ENCODE results near the gene PCED1B.
"Not testable (repeated sequence)": the region's sequence is repeated elsewhere in the genome, so short reads cannot be mapped to it uniquely, and the experiment has no call there.

The PCED1B gene

DNA sequence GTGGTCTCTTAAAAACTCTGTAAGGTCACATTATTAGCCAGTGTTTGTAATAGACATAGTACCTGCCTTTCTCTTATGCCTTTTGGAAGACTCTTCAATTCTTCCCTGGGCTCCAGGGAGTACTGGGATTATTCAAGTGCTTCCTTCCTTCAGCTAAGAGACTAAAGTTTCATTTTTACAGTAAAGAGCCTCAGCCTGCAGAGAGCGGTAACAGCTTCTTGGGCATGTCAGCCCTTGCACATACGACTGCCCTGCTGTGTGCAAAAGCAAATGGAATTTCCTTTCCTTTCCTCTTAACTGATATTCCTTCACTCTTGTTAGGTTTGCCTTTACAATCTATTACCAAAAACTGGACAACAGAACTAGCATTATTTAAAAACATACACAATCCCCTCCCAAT is 33.3 kb downstream of the PCED1B start:
- DNase-seq (ENCODE audit: low read depth, low spot score), result no peak
- TF ChIP-seq, protein P1, sequence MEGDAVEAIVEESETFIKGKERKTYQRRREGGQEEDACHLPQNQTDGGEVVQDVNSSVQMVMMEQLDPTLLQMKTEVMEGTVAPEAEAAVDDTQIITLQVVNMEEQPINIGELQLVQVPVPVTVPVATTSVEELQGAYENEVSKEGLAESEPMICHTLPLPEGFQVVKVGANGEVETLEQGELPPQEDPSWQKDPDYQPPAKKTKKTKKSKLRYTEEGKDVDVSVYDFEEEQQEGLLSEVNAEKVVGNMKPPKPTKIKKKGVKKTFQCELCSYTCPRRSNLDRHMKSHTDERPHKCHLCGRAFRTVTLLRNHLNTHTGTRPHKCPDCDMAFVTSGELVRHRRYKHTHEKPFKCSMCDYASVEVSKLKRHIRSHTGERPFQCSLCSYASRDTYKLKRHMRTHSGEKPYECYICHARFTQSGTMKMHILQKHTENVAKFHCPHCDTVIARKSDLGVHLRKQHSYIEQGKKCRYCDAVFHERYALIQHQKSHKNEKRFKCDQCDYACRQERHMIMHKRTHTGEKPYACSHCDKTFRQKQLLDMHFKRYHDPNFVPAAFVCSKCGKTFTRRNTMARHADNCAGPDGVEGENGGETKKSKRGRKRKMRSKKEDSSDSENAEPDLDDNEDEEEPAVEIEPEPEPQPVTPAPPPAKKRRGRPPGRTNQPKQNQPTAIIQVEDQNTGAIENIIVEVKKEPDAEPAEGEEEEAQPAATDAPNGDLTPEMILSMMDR (IDR thresholded peaks at IDR 0.05; ENCODE audit: low read depth, low read length), result no peak

DNA sequence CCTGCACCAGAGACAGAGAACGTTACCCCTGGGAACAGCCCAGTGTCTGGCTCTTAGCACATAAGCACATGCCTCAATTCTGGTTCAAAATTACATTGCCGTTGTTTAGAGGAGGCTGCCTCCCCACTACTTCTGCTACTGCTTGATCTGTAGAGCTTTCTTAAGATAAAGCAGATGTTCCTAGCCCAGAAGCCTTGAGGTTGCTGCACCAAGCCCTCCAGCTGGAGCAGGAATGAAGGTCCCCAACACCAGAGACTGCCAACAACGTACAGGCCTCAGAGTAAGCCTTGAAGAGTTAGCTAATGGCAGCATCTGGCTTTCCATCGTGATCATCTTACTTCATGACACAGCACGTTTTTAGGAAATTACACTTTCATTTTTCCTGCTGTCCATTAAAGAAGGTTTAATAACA is 35.1 kb downstream of the PCED1B start:
- in situ Hi-C loops (cut with HindIII; ENCODE audit: low sequenced_read_pairs), result no loop called here
- H3K4me3 ChIP-seq (ENCODE audit: low read depth, low read length), result no peak overlapping the region
- no peak for DNase-seq (ENCODE audit: low read depth, low spot score)
- TF ChIP-seq, protein P1 (IDR thresholded peaks at IDR 0.05; ENCODE audit: low read depth, low read length), result no peak

More for the DNA sequence above, 33.3 kb downstream of the PCED1B start:
- H3K4me3 ChIP-seq (ENCODE audit: low read depth, low read length), result no peak overlapping the region
- in situ Hi-C loops (cut with HindIII; ENCODE audit: low sequenced_read_pairs), result no loop called here

DNA sequence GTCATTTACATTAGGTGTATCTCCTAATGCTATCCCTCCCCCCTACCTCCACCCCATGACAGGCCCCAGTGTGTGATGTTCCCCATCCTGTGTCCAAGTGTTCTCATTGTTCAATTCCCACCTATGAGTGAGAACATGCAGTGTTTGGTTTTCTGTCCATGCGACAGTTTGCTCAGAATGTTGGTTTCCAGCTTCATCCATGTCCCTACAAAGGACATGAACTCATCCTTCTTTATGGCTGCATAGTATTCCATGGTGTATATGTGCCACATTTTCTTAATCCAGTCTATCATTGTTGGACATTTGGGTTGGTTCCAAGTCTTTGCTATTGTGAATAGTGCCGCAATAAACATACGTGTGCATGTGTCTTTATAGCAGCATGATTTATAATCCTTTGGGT is 37.9 kb downstream of the PCED1B start:
- H3K4me3 ChIP-seq (ENCODE audit: low read depth, low read length); DNase-seq (ENCODE audit: low read depth, low spot score); in situ Hi-C loops (cut with HindIII; ENCODE audit: low sequenced_read_pairs): not testable (repeated sequence)

DNA sequence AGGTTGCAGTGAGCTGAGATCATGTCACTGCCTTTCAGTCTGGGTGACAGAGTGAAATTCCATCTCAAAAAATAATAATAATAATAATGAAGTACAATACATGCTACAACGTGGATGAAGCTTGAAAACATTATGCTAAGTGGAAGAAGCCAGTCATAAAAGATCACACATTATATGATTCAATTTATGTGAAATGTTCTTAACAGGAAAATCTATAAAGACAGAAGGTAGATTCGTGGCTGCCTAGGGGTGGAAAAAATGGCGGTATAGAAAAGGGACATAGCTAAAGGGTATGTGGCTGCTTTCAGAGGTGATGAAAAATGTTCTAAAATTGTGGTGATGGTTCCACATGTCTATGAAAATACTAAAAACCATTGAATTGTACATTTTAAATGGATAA is 41.3 kb downstream of the PCED1B start:
- in situ Hi-C loops (cut with HindIII; ENCODE audit: low sequenced_read_pairs), result no loop called here
- TF ChIP-seq, protein P1 (IDR thresholded peaks at IDR 0.05; ENCODE audit: low read depth, low read length), result no peak
- DNase-seq (ENCODE audit: low read depth, low spot score), result no peak
- H3K4me3 ChIP-seq (ENCODE audit: low read depth, low read length), result no peak overlapping the region

DNA sequence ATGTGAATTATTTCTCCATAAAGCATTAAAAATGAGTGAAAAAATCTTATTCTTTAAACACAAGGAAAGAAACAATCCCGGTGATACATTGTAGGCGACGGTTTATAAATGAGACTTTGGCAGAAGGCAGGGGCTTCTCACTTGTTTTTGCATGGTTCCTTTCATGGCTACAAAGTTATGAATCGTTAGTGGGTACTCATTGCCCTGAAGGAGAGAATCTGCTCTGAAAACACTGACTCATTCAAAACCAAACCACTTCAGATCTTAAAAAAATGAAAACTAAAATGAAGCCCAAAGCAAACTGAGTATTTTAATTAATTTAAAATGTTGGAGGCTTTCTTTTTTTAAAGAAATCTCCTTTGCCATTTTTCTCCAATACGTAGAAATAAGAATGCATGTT is 41.7 kb downstream of the PCED1B start:
- no peak overlapping the region for H3K4me3 ChIP-seq (ENCODE audit: low read depth, low read length)
- TF ChIP-seq, protein P1 (IDR thresholded peaks at IDR 0.05; ENCODE audit: low read depth, low read length), result no peak
- peak; percentile 64 for DNase-seq (ENCODE audit: low read depth, low spot score)
- in situ Hi-C loops (cut with HindIII; ENCODE audit: low sequenced_read_pairs), result no loop called here

DNA sequence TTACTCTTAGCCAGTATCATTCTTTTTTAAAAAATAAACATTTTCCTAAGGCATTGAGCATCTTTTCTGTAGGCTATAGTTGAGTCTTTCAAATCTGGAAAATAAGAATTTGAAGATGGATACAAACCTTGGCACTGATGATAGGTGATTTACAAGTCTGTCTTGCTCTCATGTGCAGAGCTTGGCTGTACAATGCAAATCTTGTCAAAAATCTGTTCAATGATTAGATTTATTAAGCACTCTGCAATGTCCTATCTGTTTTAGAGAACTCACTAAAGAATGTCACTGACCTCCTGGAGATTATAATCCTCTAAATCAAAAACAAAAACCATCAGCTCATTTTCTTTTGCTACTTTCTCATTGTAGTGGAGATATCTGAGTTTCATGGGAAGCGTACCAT is 43.2 kb downstream of the PCED1B start:
- in situ Hi-C loops (cut with HindIII; ENCODE audit: low sequenced_read_pairs), result no loop called here
- no peak overlapping the region for H3K4me3 ChIP-seq (ENCODE audit: low read depth, low read length)
- no peak for DNase-seq (ENCODE audit: low read depth, low spot score)
- TF ChIP-seq, protein P1 (IDR thresholded peaks at IDR 0.05; ENCODE audit: low read depth, low read length), result no peak

DNA sequence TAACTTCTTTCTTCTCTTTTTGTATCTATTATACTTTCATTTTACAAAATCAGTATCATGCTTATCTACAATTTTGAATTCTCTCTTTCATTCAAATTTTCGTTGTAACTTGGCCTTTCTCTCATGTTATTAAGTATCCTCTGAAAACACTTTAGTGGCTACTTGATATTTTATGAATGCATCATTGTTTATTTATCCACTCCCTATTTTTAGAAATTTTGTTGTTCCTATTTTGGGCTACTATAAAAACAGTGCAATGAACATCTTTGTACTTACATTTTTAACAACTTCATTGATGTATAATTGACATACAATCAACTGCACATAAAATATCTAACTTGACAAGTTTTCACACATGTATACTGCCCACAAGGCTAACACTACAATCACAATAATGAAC is 44.3 kb downstream of the PCED1B start:
- H3K4me3 ChIP-seq (ENCODE audit: low read depth, low read length), result no peak overlapping the region
- in situ Hi-C loops (cut with HindIII; ENCODE audit: low sequenced_read_pairs), result no loop called here
- TF ChIP-seq, protein P1 (IDR thresholded peaks at IDR 0.05; ENCODE audit: low read depth, low read length), result no peak
- no peak for DNase-seq (ENCODE audit: low read depth, low spot score)

Measured in astrocyte of the spinal cord (primary cell).